Measurements from ENCODE around the gene DNAJC19. TPM values are rescaled to one million over a fixed set of nuclear protein-coding genes. Genes with fewer than 3 reads are reported as not detected.
"Not testable (repeated sequence)": the region's sequence is repeated elsewhere in the genome, so short reads cannot be mapped to it uniquely, and the experiment has no call there.

The DNAJC19 gene
- total and polyA plus RNA-seq, 2 donors: 43.0 to 57.4 TPM

DNA sequence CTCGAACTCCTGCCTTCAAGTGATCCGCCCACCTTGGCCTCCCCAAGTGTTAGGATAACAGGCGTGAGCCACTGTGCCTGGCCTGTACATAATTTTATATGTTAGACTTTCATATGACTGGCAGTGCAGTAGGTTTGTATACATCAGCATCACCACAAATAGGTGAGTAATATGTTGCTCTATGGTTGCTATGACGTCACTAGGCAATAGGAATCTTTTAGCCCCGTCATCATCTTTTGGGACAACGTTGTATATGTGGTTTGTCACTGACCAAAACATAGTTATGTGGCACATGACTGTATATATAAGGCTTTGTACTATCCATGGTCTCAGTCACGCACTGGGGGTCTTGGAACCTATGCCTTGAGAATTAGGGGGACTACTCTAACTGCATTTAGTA lies 17.0 kb upstream of the DNAJC19 start:
- Histone ChIP-seq H3K9me3 (ENCODE audit: control insufficient read depth in 2 of 2, insufficient read depth in 1 of 2, low read length in 1 of 2) (peaks cover 0 to 5% of the 10 kb centered on the region in 2 donors), H3K27me3 (ENCODE audit: control insufficient read depth in 2 of 2, insufficient read depth in 1 of 2, low read length in 1 of 2) (no peaks in the 10 kb centered on the region)
- 95% methylated on average over 7 of the region's 7 CpGs for WGBS

DNA sequence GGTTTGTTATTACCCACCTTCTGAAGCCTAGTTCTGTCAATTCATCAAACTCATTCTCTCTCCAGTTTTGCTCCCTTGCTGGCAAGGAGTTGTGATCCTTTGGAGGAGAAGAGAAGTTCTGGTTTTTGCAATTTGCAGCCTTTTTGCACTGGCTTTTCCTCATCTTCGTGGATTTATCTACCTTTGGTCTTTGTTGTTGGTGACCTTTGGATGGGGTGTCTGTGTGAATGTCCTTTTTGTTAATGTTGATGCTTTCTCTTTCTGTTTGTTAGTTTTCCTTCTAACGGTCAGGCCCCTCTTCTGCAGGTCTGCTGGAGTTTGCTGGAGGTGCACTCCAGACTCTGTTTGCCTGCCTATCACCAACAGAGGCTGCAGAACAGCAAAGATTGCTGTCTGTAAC lies 13.9 kb upstream of the DNAJC19 start:
- not testable (repeated sequence) for H3K4me3 ChIP-seq (ENCODE audit: low read length in 2 of 2); H3K27ac ChIP-seq (ENCODE audit: low read depth in 1 of 2, low read length in 1 of 2)
- 83% methylated on average over 2 of the region's 2 CpGs for WGBS

More for the DNA sequence above, 17.0 kb upstream of the DNAJC19 start:
- no peak for DNase-seq (ENCODE audit: low read depth in 6 of 9, low spot score in 9 of 9)
- Histone ChIP-seq H3K36me3 (ENCODE audit: control insufficient read depth in 2 of 2, insufficient read depth in 2 of 2, low read length in 1 of 2) (no peaks in the 10 kb centered on the region), H3K27ac (ENCODE audit: low read depth in 1 of 2, low read length in 1 of 2) (no peak overlapping the region), H3K4me3 (ENCODE audit: low read length in 2 of 2) (no peak overlapping the region), H3K4me1 (ENCODE audit: control insufficient read depth in 2 of 2, insufficient read depth in 2 of 2, low read length in 2 of 2) (no peaks in the 10 kb centered on the region)

GRCh38 chr3:181002331-181002730 lies 12.8 kb upstream of the DNAJC19 start:
- H3K27ac ChIP-seq (ENCODE audit: low read depth in 1 of 2, low read length in 1 of 2): not testable (repeated sequence)
- WGBS: 90% methylated on average over 4 of the region's 4 CpGs

More for the DNA sequence above, 13.9 kb upstream of the DNAJC19 start:
- not testable (repeated sequence) for H3K36me3 ChIP-seq (ENCODE audit: control insufficient read depth in 2 of 2, insufficient read depth in 2 of 2, low read length in 1 of 2); H3K4me1 ChIP-seq (ENCODE audit: control insufficient read depth in 2 of 2, insufficient read depth in 2 of 2, low read length in 2 of 2); H3K27me3 ChIP-seq (ENCODE audit: control insufficient read depth in 2 of 2, insufficient read depth in 1 of 2, low read length in 1 of 2); H3K9me3 ChIP-seq (ENCODE audit: control insufficient read depth in 2 of 2, insufficient read depth in 1 of 2, low read length in 1 of 2); DNase-seq (ENCODE audit: low read depth in 6 of 9, low spot score in 9 of 9)

GRCh38 chr3:180996415-180996932 lies 6.9 kb upstream of the DNAJC19 start:
- no peaks in the 10 kb centered on the region for H3K27me3 ChIP-seq (ENCODE audit: control insufficient read depth in 2 of 2, insufficient read depth in 1 of 2, low read length in 1 of 2)
- no peak overlapping the region for H3K27ac ChIP-seq (ENCODE audit: low read depth in 1 of 2, low read length in 1 of 2)
- H3K9me3 ChIP-seq (ENCODE audit: control insufficient read depth in 2 of 2, insufficient read depth in 1 of 2, low read length in 1 of 2): no peaks in the 10 kb centered on the region
- H3K4me1 ChIP-seq (ENCODE audit: control insufficient read depth in 2 of 2, insufficient read depth in 2 of 2, low read length in 2 of 2): no peaks in the 10 kb centered on the region
- no peak for DNase-seq (ENCODE audit: low read depth in 6 of 9, low spot score in 9 of 9)
- H3K4me3 ChIP-seq (ENCODE audit: low read length in 2 of 2): no peak overlapping the region
- WGBS: 94% methylated on average over 2 of the region's 2 CpGs
- H3K36me3 ChIP-seq (ENCODE audit: control insufficient read depth in 2 of 2, insufficient read depth in 2 of 2, low read length in 1 of 2): no peaks in the 10 kb centered on the region

More at GRCh38 chr3:181002331-181002730, 12.8 kb upstream of the DNAJC19 start:
- not testable (repeated sequence) for H3K9me3 ChIP-seq (ENCODE audit: control insufficient read depth in 2 of 2, insufficient read depth in 1 of 2, low read length in 1 of 2); H3K27me3 ChIP-seq (ENCODE audit: control insufficient read depth in 2 of 2, insufficient read depth in 1 of 2, low read length in 1 of 2); H3K36me3 ChIP-seq (ENCODE audit: control insufficient read depth in 2 of 2, insufficient read depth in 2 of 2, low read length in 1 of 2); H3K4me3 ChIP-seq (ENCODE audit: low read length in 2 of 2); H3K4me1 ChIP-seq (ENCODE audit: control insufficient read depth in 2 of 2, insufficient read depth in 2 of 2, low read length in 2 of 2); DNase-seq (ENCODE audit: low read depth in 6 of 9, low spot score in 9 of 9)

DNA sequence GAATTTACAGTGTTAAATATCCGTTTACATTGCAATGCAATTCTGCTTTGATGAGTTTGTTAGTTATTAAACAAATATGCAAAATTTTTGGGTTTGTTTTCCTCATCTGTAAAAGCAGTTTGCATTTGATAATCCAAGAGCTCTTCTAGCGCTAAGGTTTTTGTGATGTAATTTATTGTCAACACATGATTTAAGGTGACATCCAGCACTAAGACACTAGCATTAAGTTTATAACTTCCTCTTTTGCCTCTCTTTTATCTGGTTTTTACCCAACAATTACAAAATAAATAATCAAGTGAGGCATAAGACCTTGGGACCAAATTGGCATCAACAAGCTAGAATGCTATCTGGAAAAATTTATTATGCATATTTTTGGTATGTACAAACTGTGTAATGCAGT lies 969 bp upstream of the DNAJC19 start:
- Histone ChIP-seq H3K4me1 (ENCODE audit: control insufficient read depth in 2 of 2, insufficient read depth in 2 of 2, low read length in 2 of 2) (peaks cover 4% of the 10 kb centered on the region in 2 donors), H3K27ac (ENCODE audit: low read depth in 1 of 2, low read length in 1 of 2) (no peak overlapping the region), H3K36me3 (ENCODE audit: control insufficient read depth in 2 of 2, insufficient read depth in 2 of 2, low read length in 1 of 2) (peaks cover 0 to 8% of the 10 kb centered on the region in 2 donors), H3K27me3 (ENCODE audit: control insufficient read depth in 2 of 2, insufficient read depth in 1 of 2, low read length in 1 of 2) (no peaks in the 10 kb centered on the region), H3K4me3 (ENCODE audit: low read length in 2 of 2) (peak overlapping the region; percentile 53 to 84), H3K9me3 (ENCODE audit: control insufficient read depth in 2 of 2, insufficient read depth in 1 of 2, low read length in 1 of 2) (no peaks in the 10 kb centered on the region)
- no peak for DNase-seq (ENCODE audit: low read depth in 6 of 9, low spot score in 9 of 9)
- WGBS: 3% methylated on average over 2 of the region's 2 CpGs

DNA sequence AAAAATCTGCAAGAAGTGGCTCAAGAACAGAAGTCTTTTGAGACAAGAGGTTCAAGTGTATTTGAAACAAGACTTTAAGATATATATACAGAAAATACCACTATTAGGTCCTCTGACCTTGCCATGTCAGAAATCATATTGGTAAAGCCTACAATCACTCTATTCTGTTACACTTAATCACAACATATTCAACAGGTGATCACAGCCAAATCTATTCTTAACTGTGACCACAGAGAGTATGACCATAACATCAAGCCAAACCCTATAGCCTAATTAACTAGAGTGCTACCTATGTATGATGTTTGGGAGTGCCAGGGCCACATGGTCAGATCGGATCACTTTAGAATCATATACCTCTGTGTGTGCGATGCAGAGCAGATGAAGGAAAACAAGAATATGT lies 2.2 kb downstream of the DNAJC19 start:
- H3K27ac ChIP-seq (ENCODE audit: low read depth in 1 of 2, low read length in 1 of 2): no peak overlapping the region
- H3K36me3 ChIP-seq (ENCODE audit: control insufficient read depth in 2 of 2, insufficient read depth in 2 of 2, low read length in 1 of 2): peaks cover 0 to 22% of the 10 kb centered on the region in 2 donors
- peaks cover 4% of the 10 kb centered on the region in 2 donors for H3K4me1 ChIP-seq (ENCODE audit: control insufficient read depth in 2 of 2, insufficient read depth in 2 of 2, low read length in 2 of 2)
- H3K4me3 ChIP-seq (ENCODE audit: low read length in 2 of 2): no peak overlapping the region
- no peaks in the 10 kb centered on the region for H3K27me3 ChIP-seq (ENCODE audit: control insufficient read depth in 2 of 2, insufficient read depth in 1 of 2, low read length in 1 of 2)
- no peaks in the 10 kb centered on the region for H3K9me3 ChIP-seq (ENCODE audit: control insufficient read depth in 2 of 2, insufficient read depth in 1 of 2, low read length in 1 of 2)
- 98% methylated on average over 2 of the region's 2 CpGs for WGBS
- DNase-seq (ENCODE audit: low read depth in 6 of 9, low spot score in 9 of 9): no peak

DNA sequence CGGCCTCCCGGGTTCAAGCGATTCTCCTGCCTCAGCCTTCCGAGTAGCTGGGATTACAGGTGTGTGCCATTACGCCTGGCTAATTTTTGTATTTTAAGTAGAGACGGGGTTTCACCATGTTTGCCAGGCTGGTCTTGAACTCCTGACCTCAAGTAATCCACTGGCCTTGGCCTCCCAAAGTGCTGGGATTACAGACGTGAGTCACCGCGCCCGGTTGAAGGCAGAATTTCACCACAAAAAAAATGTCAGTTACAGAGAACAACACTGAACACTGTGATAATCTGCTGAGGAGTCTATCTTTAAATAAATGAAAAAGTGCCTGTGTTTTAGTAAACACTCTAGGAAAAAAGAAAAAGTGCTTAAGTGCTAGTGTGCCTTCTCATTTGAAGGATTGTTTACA lies 3.2 kb downstream of the DNAJC19 start:
- 97% methylated on average over 10 of the region's 10 CpGs for WGBS
- not testable (repeated sequence) for H3K4me1 ChIP-seq (ENCODE audit: control insufficient read depth in 2 of 2, insufficient read depth in 2 of 2, low read length in 2 of 2)

GRCh38 chr3:180983136-180983535 lies 6.4 kb downstream of the DNAJC19 start:
- WGBS: 90% methylated on average over 2 of the region's 2 CpGs
- no peak overlapping the region for H3K27ac ChIP-seq (ENCODE audit: low read depth in 1 of 2, low read length in 1 of 2)
- H3K36me3 ChIP-seq (ENCODE audit: control insufficient read depth in 2 of 2, insufficient read depth in 2 of 2, low read length in 1 of 2): peaks cover 7 to 35% of the 10 kb centered on the region in 2 donors
- no peak for DNase-seq (ENCODE audit: low read depth in 6 of 9, low spot score in 9 of 9)
- H3K4me1 ChIP-seq (ENCODE audit: control insufficient read depth in 2 of 2, insufficient read depth in 2 of 2, low read length in 2 of 2): no peaks in the 10 kb centered on the region
- no peaks in the 10 kb centered on the region for H3K27me3 ChIP-seq (ENCODE audit: control insufficient read depth in 2 of 2, insufficient read depth in 1 of 2, low read length in 1 of 2)
- no peak overlapping the region for H3K4me3 ChIP-seq (ENCODE audit: low read length in 2 of 2)
- no peaks in the 10 kb centered on the region for H3K9me3 ChIP-seq (ENCODE audit: control insufficient read depth in 2 of 2, insufficient read depth in 1 of 2, low read length in 1 of 2)

More for the DNA sequence above, 3.2 kb downstream of the DNAJC19 start:
- not testable (repeated sequence) for H3K4me3 ChIP-seq (ENCODE audit: low read length in 2 of 2); DNase-seq (ENCODE audit: low read depth in 6 of 9, low spot score in 9 of 9); H3K9me3 ChIP-seq (ENCODE audit: control insufficient read depth in 2 of 2, insufficient read depth in 1 of 2, low read length in 1 of 2); H3K27me3 ChIP-seq (ENCODE audit: control insufficient read depth in 2 of 2, insufficient read depth in 1 of 2, low read length in 1 of 2); H3K27ac ChIP-seq (ENCODE audit: low read depth in 1 of 2, low read length in 1 of 2)
- peaks cover 0 to 22% of the 10 kb centered on the region in 2 donors for H3K36me3 ChIP-seq (ENCODE audit: control insufficient read depth in 2 of 2, insufficient read depth in 2 of 2, low read length in 1 of 2)

DNA sequence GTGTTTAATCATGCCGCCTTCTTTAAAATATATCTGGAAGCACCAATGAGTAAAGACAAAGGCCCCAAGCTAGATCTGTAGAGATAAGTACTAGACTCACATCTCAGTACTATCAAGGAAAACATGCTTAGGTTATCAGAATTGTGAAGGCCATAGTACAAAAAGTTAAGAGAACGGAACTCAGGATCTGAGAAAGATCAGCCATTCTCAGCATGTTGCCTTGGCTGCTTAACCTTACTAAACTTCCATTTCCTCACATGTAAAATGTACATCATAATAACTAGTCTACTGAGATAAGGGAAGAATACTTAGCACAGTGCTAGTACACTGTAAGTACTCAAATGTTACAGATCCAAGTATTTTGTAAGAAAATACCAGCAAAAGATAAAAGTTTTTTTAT lies 7.6 kb downstream of the DNAJC19 start:
- Histone ChIP-seq H3K36me3 (ENCODE audit: control insufficient read depth in 2 of 2, insufficient read depth in 2 of 2, low read length in 1 of 2) (peaks cover 7 to 28% of the 10 kb centered on the region in 2 donors), H3K4me1 (ENCODE audit: control insufficient read depth in 2 of 2, insufficient read depth in 2 of 2, low read length in 2 of 2) (no peaks in the 10 kb centered on the region), H3K27ac (ENCODE audit: low read depth in 1 of 2, low read length in 1 of 2) (no peak overlapping the region), H3K9me3 (ENCODE audit: control insufficient read depth in 2 of 2, insufficient read depth in 1 of 2, low read length in 1 of 2) (no peaks in the 10 kb centered on the region), H3K27me3 (ENCODE audit: control insufficient read depth in 2 of 2, insufficient read depth in 1 of 2, low read length in 1 of 2) (no peaks in the 10 kb centered on the region), H3K4me3 (ENCODE audit: low read length in 2 of 2) (no peak overlapping the region)
- no peak for DNase-seq (ENCODE audit: low read depth in 6 of 9, low spot score in 9 of 9)
- WGBS: 99% methylated on average over 2 of the region's 2 CpGs
